ENCODE results near the gene MCU.

MCU gene

DNA sequence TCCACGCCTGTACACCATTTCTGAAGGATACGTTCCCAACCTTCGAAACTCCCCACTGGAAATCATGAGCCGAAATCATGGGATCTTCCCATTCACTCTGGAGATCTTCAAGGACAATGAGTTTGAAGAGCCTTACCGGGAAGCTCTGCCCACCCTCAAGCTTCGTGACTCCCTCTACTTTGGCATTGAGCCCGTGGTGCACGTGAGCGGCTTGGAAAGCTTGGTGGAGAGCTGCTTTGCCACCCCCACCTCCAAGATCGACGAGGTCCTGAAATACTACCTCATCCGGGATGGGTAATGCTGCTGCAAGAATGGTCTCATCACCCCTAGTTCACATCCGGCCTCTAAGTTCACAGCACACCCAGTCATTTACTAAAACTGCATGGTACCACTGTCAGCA is 232.4 kb downstream of the MCU start:
- ChIA-PET CTCF (interaction anchor here (0.8 kb wide), 1 partner anchor 14 kb away, joined by 3 read pairs; no protein-coding TSS in a partner anchor), POLR2A (no interaction called here)
- DNase-seq (ENCODE audit: extremely low spot score): no peak
- no peak for TF ChIP-seq CTCF (IDR thresholded peaks at IDR 0.05; ENCODE audit: control extremely low read depth, extremely low read depth, low read depth, missing control alignments)

- POLR2A ChIA-PET: no interaction called here
- no peak for DNase-seq (ENCODE audit: extremely low spot score)
- CTCF ChIA-PET: interaction anchor here (0.9 kb wide), 1 partner anchor 9 kb away, joined by 3 read pairs; no protein-coding TSS in a partner anchor
- TF ChIP-seq CTCF (IDR thresholded peaks at IDR 0.05; ENCODE audit: control extremely low read depth, extremely low read depth, low read depth, missing control alignments): no peak
Observed at GRCh38 chr10:72925951-72926465, 234.1 kb downstream of the MCU start.

DNA sequence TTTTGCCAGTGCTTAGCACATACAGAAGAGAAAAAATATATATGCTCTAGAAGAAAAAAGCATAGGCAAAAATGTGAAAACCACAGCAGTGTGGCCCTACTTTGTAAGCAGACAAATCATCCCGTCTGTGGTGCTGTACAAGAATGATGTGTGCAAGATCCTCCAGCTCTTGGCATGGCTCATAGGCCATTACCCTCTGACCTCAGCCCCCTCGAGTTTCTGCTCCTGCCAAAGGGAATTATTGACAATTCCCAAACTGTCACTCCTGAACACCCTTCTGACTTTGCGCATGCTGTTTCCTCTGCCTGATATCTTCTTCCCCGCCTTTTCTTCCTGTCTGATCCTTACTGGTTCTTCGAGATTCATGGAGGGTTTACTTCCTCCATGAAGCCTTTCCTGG is 235.5 kb downstream of the MCU start:
- TF ChIP-seq CTCF (IDR thresholded peaks at IDR 0.05; ENCODE audit: control extremely low read depth, extremely low read depth, low read depth, missing control alignments): no peak
- ChIA-PET POLR2A (no interaction called here), CTCF (no interaction called here)
- DNase-seq (ENCODE audit: extremely low spot score): no peak

DNA sequence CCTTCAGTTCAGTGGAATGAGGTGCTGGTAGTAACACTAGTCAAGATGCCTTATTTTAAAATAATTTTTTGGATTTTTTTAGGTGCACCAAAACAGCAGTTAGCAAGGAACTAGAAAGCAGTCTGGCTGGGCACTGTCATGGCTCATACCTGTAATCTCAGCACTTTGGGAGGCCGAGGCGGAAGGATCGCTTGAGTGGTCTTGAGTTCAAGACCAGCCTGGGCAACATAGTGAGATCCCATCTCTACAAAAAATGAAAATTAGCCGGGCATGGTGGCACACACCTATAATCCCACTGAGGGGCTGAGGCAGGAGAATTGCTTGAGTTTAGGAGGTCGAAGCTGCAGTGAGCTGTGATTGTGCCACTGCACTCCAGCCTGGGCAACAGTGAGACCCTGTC is 236.9 kb downstream of the MCU start:
- CTCF ChIA-PET: no interaction called here
- POLR2A ChIA-PET: no interaction called here
- no peak for DNase-seq (ENCODE audit: extremely low spot score)
- no peak for TF ChIP-seq CTCF (IDR thresholded peaks at IDR 0.05; ENCODE audit: control extremely low read depth, extremely low read depth, low read depth, missing control alignments)

GRCh38 chr10:72930276-72930675 is 238.3 kb downstream of the MCU start:
- TF ChIP-seq CTCF (IDR thresholded peaks at IDR 0.05; ENCODE audit: control extremely low read depth, extremely low read depth, low read depth, missing control alignments): no peak
- no peak for DNase-seq (ENCODE audit: extremely low spot score)
- ChIA-PET POLR2A (no interaction called here), CTCF (no interaction called here)

GRCh38 chr10:72932259-72933015 is 240.5 kb downstream of the MCU start:
- CTCF ChIA-PET: no interaction called here
- POLR2A ChIA-PET: no interaction called here
- DNase-seq (ENCODE audit: extremely low spot score): no peak
- no peak for TF ChIP-seq CTCF (IDR thresholded peaks at IDR 0.05; ENCODE audit: control extremely low read depth, extremely low read depth, low read depth, missing control alignments)

All from GM10248 (cell line).